WTC11 (cell line): ENCODE data around the gene DNM3.

Experiments used
- ESRRA ChIP-seq: sonication (generic); formaldehyde crosslinking; IDR thresholded peaks from 2 replicates; pipeline ENCODE4 v1.8.1; 2022; ENCODE audit warnings: mild to moderate bottlenecking, missing genetic modification reagents, borderline replicate concordance
- TF ChIP-seq, protein P1 (sequence below): sonication (generic); formaldehyde crosslinking; conservative IDR thresholded peaks from 2 replicates; pipeline ENCODE4 v1.8.1; 2022; ENCODE audit warnings: mild to moderate bottlenecking, missing genetic modification reagents
- TF ChIP-seq, protein P2 (sequence below): fragments of 200-600 bp; IDR thresholded peaks from 2 replicates; pipeline ENCODE4 v1.8.0; 2022; ENCODE audit warnings: antibody characterized with exemption
- TF ChIP-seq, protein P3 (sequence below): sonication (generic); formaldehyde crosslinking; IDR thresholded peaks from 2 replicates; pipeline ENCODE4 v1.8.1; 2022; ENCODE audit warnings: mild to moderate bottlenecking, moderate library complexity, missing genetic modification reagents

DNA sequence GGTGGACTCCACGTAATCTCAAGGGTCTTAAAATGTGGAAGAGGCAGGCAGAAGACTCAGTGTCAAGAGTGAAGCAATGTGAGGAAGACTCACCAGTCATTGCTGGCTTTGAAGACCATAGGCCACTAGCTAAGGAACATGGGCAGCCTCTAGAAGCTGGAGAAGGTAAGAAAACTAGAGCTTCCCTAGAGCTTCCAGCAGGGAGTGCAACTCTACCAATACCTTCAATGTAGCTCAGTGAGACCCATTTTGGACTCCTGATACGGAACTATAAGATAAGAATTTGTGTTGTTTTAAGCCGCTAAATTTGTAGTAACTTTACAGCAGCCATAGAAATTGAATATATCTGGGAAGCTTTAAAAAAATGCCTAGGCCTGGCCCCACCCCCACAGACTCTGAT, 41.0 kb upstream of the DNM3 start:
- TF ChIP-seq, protein P1, sequence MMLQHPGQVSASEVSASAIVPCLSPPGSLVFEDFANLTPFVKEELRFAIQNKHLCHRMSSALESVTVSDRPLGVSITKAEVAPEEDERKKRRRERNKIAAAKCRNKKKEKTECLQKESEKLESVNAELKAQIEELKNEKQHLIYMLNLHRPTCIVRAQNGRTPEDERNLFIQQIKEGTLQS = no peak
- TF ChIP-seq ESRRA (CRISPR knock-in tag) = no peak
- TF ChIP-seq, protein P2, sequence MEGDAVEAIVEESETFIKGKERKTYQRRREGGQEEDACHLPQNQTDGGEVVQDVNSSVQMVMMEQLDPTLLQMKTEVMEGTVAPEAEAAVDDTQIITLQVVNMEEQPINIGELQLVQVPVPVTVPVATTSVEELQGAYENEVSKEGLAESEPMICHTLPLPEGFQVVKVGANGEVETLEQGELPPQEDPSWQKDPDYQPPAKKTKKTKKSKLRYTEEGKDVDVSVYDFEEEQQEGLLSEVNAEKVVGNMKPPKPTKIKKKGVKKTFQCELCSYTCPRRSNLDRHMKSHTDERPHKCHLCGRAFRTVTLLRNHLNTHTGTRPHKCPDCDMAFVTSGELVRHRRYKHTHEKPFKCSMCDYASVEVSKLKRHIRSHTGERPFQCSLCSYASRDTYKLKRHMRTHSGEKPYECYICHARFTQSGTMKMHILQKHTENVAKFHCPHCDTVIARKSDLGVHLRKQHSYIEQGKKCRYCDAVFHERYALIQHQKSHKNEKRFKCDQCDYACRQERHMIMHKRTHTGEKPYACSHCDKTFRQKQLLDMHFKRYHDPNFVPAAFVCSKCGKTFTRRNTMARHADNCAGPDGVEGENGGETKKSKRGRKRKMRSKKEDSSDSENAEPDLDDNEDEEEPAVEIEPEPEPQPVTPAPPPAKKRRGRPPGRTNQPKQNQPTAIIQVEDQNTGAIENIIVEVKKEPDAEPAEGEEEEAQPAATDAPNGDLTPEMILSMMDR = no peak
- TF ChIP-seq, protein P3, sequence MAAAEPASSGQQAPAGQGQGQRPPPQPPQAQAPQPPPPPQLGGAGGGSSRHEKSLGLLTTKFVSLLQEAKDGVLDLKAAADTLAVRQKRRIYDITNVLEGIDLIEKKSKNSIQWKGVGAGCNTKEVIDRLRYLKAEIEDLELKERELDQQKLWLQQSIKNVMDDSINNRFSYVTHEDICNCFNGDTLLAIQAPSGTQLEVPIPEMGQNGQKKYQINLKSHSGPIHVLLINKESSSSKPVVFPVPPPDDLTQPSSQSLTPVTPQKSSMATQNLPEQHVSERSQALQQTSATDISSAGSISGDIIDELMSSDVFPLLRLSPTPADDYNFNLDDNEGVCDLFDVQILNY (CRISPR knock-in tag) = no peak
